IMR-90 (cell line): ENCODE data around the gene C1orf105. TPM values are rescaled to one million over a fixed set of nuclear protein-coding genes. Genes with fewer than 3 reads are reported as not detected.

Source experiments
- ATAC-seq: fragments of 200-7000 bp; cut with Tn5 transposase; 2 replicates; pipeline ENCODE4 v1.9.1; 2020; ENCODE audit warnings: low read depth, mild to moderate bottlenecking, moderate library complexity
- BruUV-seq: library from RNA; stranded (reverse); fragments of 400-500 nt; replicated peaks from 2 replicates; lab custom pipeline; 2021; lab: Mats Ljungman, UMichigan
- CTCF ChIA-PET: fragments of 300-600 bp; formaldehyde crosslinking; extraction: SDS; loops from one replicate; lab custom pipeline; 2021; ENCODE audit warnings: antibody characterized with exemption; lab: Yijun Ruan, JAX
- POLR2A ChIA-PET: fragments of 300-600 bp; sonication (Branson Sonifier 250); formaldehyde crosslinking; loops from one replicate; lab custom pipeline; 2022; ENCODE audit warnings: antibody characterized with exemption; ENCODE audit not compliant: unreplicated experiment; lab: Charles Lee
- DNase-seq: peaks from one replicate; pipeline ENCODE4 v3.0.0; 2013
- H2AFZ ChIP-seq: replicated peaks from 2 replicates; pipeline ENCODE3; 2013; ENCODE audit warnings: low read length, mild to moderate bottlenecking; ENCODE audit not compliant: poor library complexity
- H2AK5ac ChIP-seq: 2 replicates; pipeline ENCODE4 v1.6.1; 2013; ENCODE audit warnings: low read depth, low read length, inconsistent platforms
- H2AK9ac ChIP-seq: replicated peaks from 2 replicates; pipeline ENCODE3; 2013; ENCODE audit warnings: mild to moderate bottlenecking, low read depth, low read length, moderate library complexity; ENCODE audit not compliant: poor library complexity
- H2BK120ac ChIP-seq: 2 replicates; pipeline ENCODE4 v1.6.1; 2013; ENCODE audit warnings: low read depth, low read length, inconsistent platforms
- H2BK15ac ChIP-seq: 3 replicates; pipeline ENCODE4 v1.6.1; 2013; ENCODE audit warnings: low read depth, low read length, inconsistent platforms
- H2BK20ac ChIP-seq: 2 replicates; pipeline ENCODE4 v1.6.1; 2013; ENCODE audit warnings: low read depth, mild to moderate bottlenecking, inconsistent platforms, low read length, moderate library complexity
- H2BK5ac ChIP-seq: 2 replicates; pipeline ENCODE4 v1.6.1; 2013; ENCODE audit warnings: mild to moderate bottlenecking, low read depth, low read length, inconsistent platforms; ENCODE audit not compliant: poor library complexity, severe bottlenecking
- H3K14ac ChIP-seq: replicated peaks from 2 replicates; pipeline ENCODE4 v1.6.1; 2013; ENCODE audit warnings: low read depth, low read length, inconsistent platforms
- H3K18ac ChIP-seq: 2 replicates; pipeline ENCODE4 v1.6.1; 2013; ENCODE audit warnings: low read depth, low read length, control low read depth
- H3K23ac ChIP-seq: 2 replicates; pipeline ENCODE4 v1.6.1; 2013; ENCODE audit warnings: low read depth, low read length, inconsistent platforms
- H3K27ac ChIP-seq: 2 replicates; pipeline ENCODE4 v1.5.1; 2013; ENCODE audit warnings: mild to moderate bottlenecking, control low read depth, low read length; ENCODE audit not compliant: insufficient read depth
- H3K27me3 ChIP-seq: 2 replicates; pipeline ENCODE4 v1.6.1; 2013; ENCODE audit warnings: low read length; ENCODE audit not compliant: control insufficient read depth, insufficient read depth
- H3K36me3 ChIP-seq: 2 replicates; pipeline ENCODE4 v1.6.1; 2013; ENCODE audit warnings: low read length, mixed read lengths; ENCODE audit not compliant: control insufficient read depth, insufficient read depth
- H3K4ac ChIP-seq: 2 replicates; pipeline ENCODE4 v1.6.1; 2013; ENCODE audit warnings: low read depth, low read length, inconsistent platforms
- H3K4me1 ChIP-seq: 2 replicates; pipeline ENCODE4 v1.6.1; 2013; ENCODE audit warnings: low read length, mixed read lengths; ENCODE audit not compliant: control insufficient read depth, insufficient read depth
- H3K4me2 ChIP-seq: 2 replicates; pipeline ENCODE4 v1.6.1; 2013; ENCODE audit warnings: low read depth, mild to moderate bottlenecking, control low read depth, low read length, moderate library complexity
- H3K4me3 ChIP-seq: 2 replicates; pipeline ENCODE4 v1.5.1; 2013; ENCODE audit warnings: low read depth, mild to moderate bottlenecking, control low read depth, low read length, moderate library complexity; ENCODE audit not compliant: insufficient read depth
- H3K56ac ChIP-seq: 2 replicates; pipeline ENCODE4 v1.6.1; 2013; ENCODE audit warnings: low read length, inconsistent platforms; ENCODE audit not compliant: insufficient read depth; ENCODE audit errors: extremely low read depth
- H3K79me1 ChIP-seq, 2 experiments: 2 replicates each; pipeline ENCODE4 v1.6.1; 2013; ENCODE audit warnings: low read length in 2 of 2, inconsistent platforms in 1 of 2, low read depth in 1 of 2
- H3K9ac ChIP-seq: 2 replicates; pipeline ENCODE4 v1.6.1; 2013; ENCODE audit warnings: low read depth, low read length, control low read depth
- H3K9me1 ChIP-seq: 2 replicates; pipeline ENCODE4 v1.6.1; 2013; ENCODE audit warnings: low read length, inconsistent platforms; ENCODE audit not compliant: insufficient read depth
- H3K9me3 ChIP-seq: 2 replicates; pipeline ENCODE4 v1.6.1; 2013; ENCODE audit warnings: low read length; ENCODE audit not compliant: control insufficient read depth, insufficient read depth
- H4K20me1 ChIP-seq: 2 replicates; pipeline ENCODE4 v1.6.1; 2013; ENCODE audit warnings: low read length, inconsistent platforms; ENCODE audit not compliant: insufficient read depth
- H4K5ac ChIP-seq: 2 replicates; pipeline ENCODE4 v1.6.1; 2013; ENCODE audit warnings: mild to moderate bottlenecking, low read depth, low read length, control low read depth
- H4K8ac ChIP-seq, 2 experiments: 2 replicates each; pipeline ENCODE4 v1.6.1; 2013; ENCODE audit warnings: low read depth in 2 of 2, low read length in 2 of 2, control low read depth in 1 of 2, inconsistent platforms in 1 of 2
- H4K91ac ChIP-seq: 2 replicates; pipeline ENCODE4 v1.6.1; 2013; ENCODE audit warnings: low read depth, low read length, inconsistent platforms; ENCODE audit not compliant: insufficient read depth
- BHLHE40 ChIP-seq: fragments of 150-350 bp; IDR thresholded peaks from 2 replicates; pipeline ENCODE4 v1.6.1; 2016; ENCODE audit warnings: mild to moderate bottlenecking, low read depth, low read length
- CEBPB ChIP-seq: IDR thresholded peaks from 2 replicates; pipeline ENCODE4 v1.6.1; 2012; ENCODE audit warnings: low read depth, low read length, improper control_type of control experiment
- CHD1 ChIP-seq: IDR thresholded peaks from 2 replicates; pipeline ENCODE4 v1.6.1; 2012; ENCODE audit warnings: low read depth, low read length, improper control_type of control experiment
- FOS ChIP-seq: fragments of 150-350 bp; IDR thresholded peaks from 2 replicates; pipeline ENCODE4 v1.6.1; 2016; ENCODE audit warnings: low read depth, low read length
- MAFK ChIP-seq: IDR thresholded peaks from 2 replicates; pipeline ENCODE4 v1.6.1; 2012; ENCODE audit warnings: low read depth, low read length, improper control_type of control experiment
- MAZ ChIP-seq: IDR thresholded peaks from 2 replicates; pipeline ENCODE4 v1.6.1; 2012; ENCODE audit warnings: low read depth, mild to moderate bottlenecking, low read length, improper control_type of control experiment, moderate library complexity, borderline replicate concordance
- MXI1 ChIP-seq: IDR thresholded peaks from 2 replicates; pipeline ENCODE4 v1.6.1; 2012; ENCODE audit warnings: low read depth, mild to moderate bottlenecking, low read length, moderate library complexity, borderline replicate concordance
- NFE2L2 ChIP-seq: fragments of 150-350 bp; IDR thresholded peaks from 2 replicates; pipeline ENCODE4 v1.6.1; 2016; ENCODE audit warnings: low read depth, mild to moderate bottlenecking, low read length
- POLR2A ChIP-seq: IDR thresholded peaks from 2 replicates; pipeline ENCODE4 v1.6.1; 2012; ENCODE audit warnings: mild to moderate bottlenecking, low read depth, low read length
- RAD21 ChIP-seq: IDR thresholded peaks from 2 replicates; pipeline ENCODE4 v1.6.1; 2012; ENCODE audit warnings: low read length, improper control_type of control experiment
- RCOR1 ChIP-seq: IDR thresholded peaks from 2 replicates; pipeline ENCODE4 v1.6.1; 2012; ENCODE audit warnings: mild to moderate bottlenecking, low read length, improper control_type of control experiment; ENCODE audit not compliant: insufficient replicate concordance
- RFX5 ChIP-seq: IDR thresholded peaks from 2 replicates; pipeline ENCODE4 v1.8.0; 2012; ENCODE audit warnings: low read depth, mild to moderate bottlenecking, low read length, moderate library complexity
- SMC3 ChIP-seq: fragments of 150-350 bp; IDR thresholded peaks from 2 replicates; pipeline ENCODE4 v1.6.1; 2016; ENCODE audit warnings: low read depth, mild to moderate bottlenecking, antibody characterized with exemption, low read length, moderate library complexity
- dilution Hi-C: fragments of 300-500 bp; cut with HindIII; formaldehyde crosslinking; loops from one replicate; pipeline ENCODE4 v1.14.3; 2018; ENCODE audit warnings: low sequenced_read_pairs; ENCODE audit not compliant: unreplicated experiment
- in situ Hi-C: fragments of 300-500 bp; cut with MboI; formaldehyde crosslinking; loops from 3 replicates; pipeline ENCODE4 v1.14.3; 2019; ENCODE audit warnings: low sequenced_read_pairs, inconsistent platforms, mixed read lengths
- intact Hi-C: fragments of 100-400 bp; cut with micrococcal nuclease; formaldehyde crosslinking; loops from 2 replicates; pipeline ENCODE4 v1.10.0; 2022
- polyA plus RNA-seq, 3 experiments: library from polyadenylated mRNA; depleted of rRNA; stranded (reverse); fragments of >200 nt; gene quantifications; 2 replicates each; pipeline ENCODE4 v1.2.3, GENCODE V29; 2012; ENCODE audit warnings: low replicate concordance in 1 of 3
- total RNA-seq: library from RNA; depleted of rRNA; stranded (reverse); fragments of >200 nt; gene quantifications from 2 replicates; pipeline ENCODE4 v1.2.3, GENCODE V29; 2012
- TF ChIP-seq, protein P1 (sequence below): conservative IDR thresholded peaks from 2 replicates; pipeline ENCODE4 v1.5.1; 2012; ENCODE audit warnings: mild to moderate bottlenecking, low read depth, low read length, improper control_type of control experiment
- TF ChIP-seq, protein P2 (sequence below): fragments of 150-350 bp; IDR thresholded peaks from 2 replicates; pipeline ENCODE4 v1.6.1; 2016; ENCODE audit warnings: low read depth, mild to moderate bottlenecking, low read length, moderate library complexity, borderline replicate concordance
- TF ChIP-seq, protein P3 (sequence below): fragments of 150-350 bp; IDR thresholded peaks from 2 replicates; pipeline ENCODE4 v1.6.1; 2017; ENCODE audit warnings: mild to moderate bottlenecking, antibody characterized with exemption, low read length, low read depth

C1orf105 gene
- total and polyA plus RNA-seq, 2 of the 4 experiments (the other 2 are of a cell fraction), result not detected

- dilution Hi-C loops (no loop called here), in situ Hi-C loops (no loop called here), intact Hi-C loops (no loop called here)
- ChIA-PET POLR2A (no interaction called here), CTCF (no interaction called here)
- no peaks in the 10 kb centered on the region for H4K20me1 ChIP-seq
- no peak overlapping the region for H4K8ac ChIP-seq
- H3K56ac ChIP-seq, result no peak overlapping the region
- H3K36me3 ChIP-seq, result no peaks in the 10 kb centered on the region
- H3K4me2 ChIP-seq, result no peak overlapping the region
- H3K4ac ChIP-seq, result no peak overlapping the region
- H3K9me3 ChIP-seq, result peaks cover 1% of the 10 kb centered on the region; the same call in 1 of the 2 replicates
- no peak overlapping the region for H3K9ac ChIP-seq
- H3K27me3 ChIP-seq, result peaks cover 9% of the 10 kb centered on the region; the same call in 1 of the 2 replicates
- no peak overlapping the region for H2AK5ac ChIP-seq
- H2BK120ac ChIP-seq, result no peak overlapping the region
- H3K4me1 ChIP-seq, result no peaks in the 10 kb centered on the region
- no peak overlapping the region for H3K14ac ChIP-seq
- no peak overlapping the region for H3K4me3 ChIP-seq
- no peak for ATAC-seq
- BruUV-seq, result no TSS peak
- H3K79me1 ChIP-seq, result no peaks in the 10 kb centered on the region
- DNase-seq, result no peak
- no peak overlapping the region for H2BK15ac ChIP-seq
- no peak overlapping the region for H2AFZ ChIP-seq
- H3K23ac ChIP-seq, result no peak overlapping the region
- no peak overlapping the region for H2AK9ac ChIP-seq
- H3K18ac ChIP-seq, result no peak overlapping the region
- H2BK5ac ChIP-seq, result no peak overlapping the region
- H3K9me1 ChIP-seq, result no peaks in the 10 kb centered on the region
- H3K27ac ChIP-seq, result no peak overlapping the region
- no peak overlapping the region for H2BK20ac ChIP-seq
- H4K91ac ChIP-seq, result no peak overlapping the region
- TF ChIP-seq, protein P1, sequence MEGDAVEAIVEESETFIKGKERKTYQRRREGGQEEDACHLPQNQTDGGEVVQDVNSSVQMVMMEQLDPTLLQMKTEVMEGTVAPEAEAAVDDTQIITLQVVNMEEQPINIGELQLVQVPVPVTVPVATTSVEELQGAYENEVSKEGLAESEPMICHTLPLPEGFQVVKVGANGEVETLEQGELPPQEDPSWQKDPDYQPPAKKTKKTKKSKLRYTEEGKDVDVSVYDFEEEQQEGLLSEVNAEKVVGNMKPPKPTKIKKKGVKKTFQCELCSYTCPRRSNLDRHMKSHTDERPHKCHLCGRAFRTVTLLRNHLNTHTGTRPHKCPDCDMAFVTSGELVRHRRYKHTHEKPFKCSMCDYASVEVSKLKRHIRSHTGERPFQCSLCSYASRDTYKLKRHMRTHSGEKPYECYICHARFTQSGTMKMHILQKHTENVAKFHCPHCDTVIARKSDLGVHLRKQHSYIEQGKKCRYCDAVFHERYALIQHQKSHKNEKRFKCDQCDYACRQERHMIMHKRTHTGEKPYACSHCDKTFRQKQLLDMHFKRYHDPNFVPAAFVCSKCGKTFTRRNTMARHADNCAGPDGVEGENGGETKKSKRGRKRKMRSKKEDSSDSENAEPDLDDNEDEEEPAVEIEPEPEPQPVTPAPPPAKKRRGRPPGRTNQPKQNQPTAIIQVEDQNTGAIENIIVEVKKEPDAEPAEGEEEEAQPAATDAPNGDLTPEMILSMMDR, result no peak
- TF ChIP-seq SMC3, result no peak
- no peak for TF ChIP-seq MXI1
- no peak for TF ChIP-seq CEBPB
- TF ChIP-seq, protein P2, sequence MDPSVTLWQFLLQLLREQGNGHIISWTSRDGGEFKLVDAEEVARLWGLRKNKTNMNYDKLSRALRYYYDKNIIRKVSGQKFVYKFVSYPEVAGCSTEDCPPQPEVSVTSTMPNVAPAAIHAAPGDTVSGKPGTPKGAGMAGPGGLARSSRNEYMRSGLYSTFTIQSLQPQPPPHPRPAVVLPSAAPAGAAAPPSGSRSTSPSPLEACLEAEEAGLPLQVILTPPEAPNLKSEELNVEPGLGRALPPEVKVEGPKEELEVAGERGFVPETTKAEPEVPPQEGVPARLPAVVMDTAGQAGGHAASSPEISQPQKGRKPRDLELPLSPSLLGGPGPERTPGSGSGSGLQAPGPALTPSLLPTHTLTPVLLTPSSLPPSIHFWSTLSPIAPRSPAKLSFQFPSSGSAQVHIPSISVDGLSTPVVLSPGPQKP, result no peak
- no peak for TF ChIP-seq CHD1
- no peak for TF ChIP-seq POLR2A
- no peak for TF ChIP-seq RFX5
- no peak for TF ChIP-seq MAFK
- TF ChIP-seq MAZ, result no peak
- TF ChIP-seq FOS, result no peak
- TF ChIP-seq, protein P3, sequence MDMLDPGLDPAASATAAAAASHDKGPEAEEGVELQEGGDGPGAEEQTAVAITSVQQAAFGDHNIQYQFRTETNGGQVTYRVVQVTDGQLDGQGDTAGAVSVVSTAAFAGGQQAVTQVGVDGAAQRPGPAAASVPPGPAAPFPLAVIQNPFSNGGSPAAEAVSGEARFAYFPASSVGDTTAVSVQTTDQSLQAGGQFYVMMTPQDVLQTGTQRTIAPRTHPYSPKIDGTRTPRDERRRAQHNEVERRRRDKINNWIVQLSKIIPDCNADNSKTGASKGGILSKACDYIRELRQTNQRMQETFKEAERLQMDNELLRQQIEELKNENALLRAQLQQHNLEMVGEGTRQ, result no peak
- TF ChIP-seq RCOR1, result no peak
- no peak for TF ChIP-seq BHLHE40
- TF ChIP-seq NFE2L2, result no peak
- no peak for TF ChIP-seq RAD21
- H4K5ac ChIP-seq, result no peak overlapping the region
Observed at GRCh38 chr1:172513479-172513878, 93.0 kb downstream of the C1orf105 start.
